ENCODE measurements around the gene ST6GALNAC6. TPM values are rescaled to one million over a fixed set of nuclear protein-coding genes. Genes with fewer than 3 reads are reported as not detected.

Gene ST6GALNAC6
- total and polyA plus RNA-seq, 7 donors = 35.6 to 125 (median 109) TPM

DNA sequence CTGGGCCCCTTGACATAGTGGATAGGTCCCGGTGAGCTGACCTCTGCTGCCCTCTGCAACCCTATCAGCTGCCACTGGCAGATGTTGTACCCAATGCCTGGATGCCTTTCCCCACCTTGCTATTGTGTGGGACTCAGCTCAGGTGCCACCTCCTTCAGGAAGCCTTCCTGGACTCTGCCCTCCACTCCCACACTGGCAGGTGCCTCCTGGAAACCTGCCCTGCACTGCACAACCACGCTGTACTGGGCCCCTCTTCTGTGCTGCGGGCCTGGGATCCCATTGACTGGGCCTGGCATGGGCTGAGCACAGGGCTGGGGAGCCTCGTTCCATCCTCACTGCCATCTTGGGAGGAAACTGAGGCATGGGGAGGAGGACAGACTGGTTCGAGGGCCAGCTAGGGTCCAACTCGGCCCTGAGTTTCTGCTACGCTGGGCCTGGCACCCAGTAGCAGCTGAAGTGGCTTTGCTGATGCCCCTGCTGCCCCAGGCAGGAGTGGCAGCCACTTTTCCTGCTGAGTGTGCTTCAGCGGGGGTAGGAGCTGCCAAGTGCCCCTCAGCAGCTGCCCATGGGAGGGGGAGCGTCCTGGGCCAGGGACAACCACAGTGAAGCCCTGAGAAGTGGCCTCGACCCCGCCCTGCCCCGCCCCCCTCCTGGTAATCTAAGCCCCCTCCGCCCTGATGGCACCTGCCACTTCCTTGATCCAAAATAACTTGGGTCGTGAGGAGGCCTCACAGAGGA is 23.2 kb downstream of the ST6GALNAC6 start:
- H3K27me3 ChIP-seq = no peaks in the 10 kb centered on the region
- no peaks in the 10 kb centered on the region for H3K9me3 ChIP-seq
- H3K4me1 ChIP-seq = peaks cover 0 to 56% (median 52%) of the 10 kb centered on the region in 4 donors
- no peak for DNase-seq
- H3K27ac ChIP-seq = peak overlapping the region; percentile 82 to 87 (median 84)
- peak overlapping the region in 3 of 4 donors; percentile 52 to 74 (median 72) for H3K4me3 ChIP-seq
- TF ChIP-seq POLR2A (IDR thresholded peaks at IDR 0.05) = no peak
- peaks cover 0 to 19% (median 8%) of the 10 kb centered on the region in 4 donors for H3K36me3 ChIP-seq
- WGBS, 2 donors = 53 to 78% methylated on average over 14 of the region's 14 CpGs
- intact Hi-C loops (cut with DNase I) = loop anchor here (5.0 kb wide), 1 partner anchor 41 kb away; the partner anchor contains the start of gene ST6GALNAC4

DNA sequence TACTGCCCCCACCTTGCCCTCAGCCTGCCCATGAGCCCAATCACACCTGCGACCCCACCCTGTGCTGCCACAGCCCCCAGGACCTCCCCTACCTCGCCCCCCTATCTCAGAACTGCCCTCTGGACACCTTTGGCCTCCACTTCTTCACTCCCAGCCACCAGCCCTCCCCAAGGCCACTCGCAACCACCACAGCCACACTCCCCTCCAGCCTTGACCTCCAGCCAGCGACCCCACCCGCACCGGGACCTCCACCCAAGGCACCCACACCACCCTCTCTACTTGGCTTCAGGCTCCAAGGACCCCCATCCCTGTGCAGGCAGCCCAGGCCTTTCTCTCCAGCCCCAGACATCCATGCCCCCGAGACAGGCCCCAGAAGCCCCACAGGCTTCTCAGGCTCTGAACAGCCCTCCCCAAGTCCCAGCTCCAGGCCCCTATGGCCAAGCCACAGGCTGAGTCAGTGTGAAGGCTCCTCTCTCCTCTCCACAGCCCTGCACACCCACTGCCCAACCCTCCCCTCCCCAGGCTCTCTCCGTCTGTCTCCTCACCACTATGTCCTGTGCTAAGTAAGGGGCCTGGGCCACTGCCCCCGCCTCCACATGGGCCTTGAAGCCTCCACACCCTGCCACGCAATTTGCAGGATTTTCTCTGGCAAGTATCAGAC is 24.0 kb downstream of the ST6GALNAC6 start:
- 87 to 90% methylated on average over 10 of the region's 10 CpGs for WGBS, 2 donors
- TF ChIP-seq, protein P1, sequence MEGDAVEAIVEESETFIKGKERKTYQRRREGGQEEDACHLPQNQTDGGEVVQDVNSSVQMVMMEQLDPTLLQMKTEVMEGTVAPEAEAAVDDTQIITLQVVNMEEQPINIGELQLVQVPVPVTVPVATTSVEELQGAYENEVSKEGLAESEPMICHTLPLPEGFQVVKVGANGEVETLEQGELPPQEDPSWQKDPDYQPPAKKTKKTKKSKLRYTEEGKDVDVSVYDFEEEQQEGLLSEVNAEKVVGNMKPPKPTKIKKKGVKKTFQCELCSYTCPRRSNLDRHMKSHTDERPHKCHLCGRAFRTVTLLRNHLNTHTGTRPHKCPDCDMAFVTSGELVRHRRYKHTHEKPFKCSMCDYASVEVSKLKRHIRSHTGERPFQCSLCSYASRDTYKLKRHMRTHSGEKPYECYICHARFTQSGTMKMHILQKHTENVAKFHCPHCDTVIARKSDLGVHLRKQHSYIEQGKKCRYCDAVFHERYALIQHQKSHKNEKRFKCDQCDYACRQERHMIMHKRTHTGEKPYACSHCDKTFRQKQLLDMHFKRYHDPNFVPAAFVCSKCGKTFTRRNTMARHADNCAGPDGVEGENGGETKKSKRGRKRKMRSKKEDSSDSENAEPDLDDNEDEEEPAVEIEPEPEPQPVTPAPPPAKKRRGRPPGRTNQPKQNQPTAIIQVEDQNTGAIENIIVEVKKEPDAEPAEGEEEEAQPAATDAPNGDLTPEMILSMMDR (IDR thresholded peaks at IDR 0.05) = no peak
- TF ChIP-seq POLR2A (IDR thresholded peaks at IDR 0.05) (no peak), EP300 (IDR thresholded peaks at IDR 0.05) (no peak), POLR2AphosphoS5 (IDR thresholded peaks at IDR 0.05) (no peak)
- intact Hi-C loops (cut with DNase I) = loop anchor here (2.0 to 5.0 kb wide), 2 partner anchors 42 to 141 kb away; partner anchors contain the start of genes ST6GALNAC4 and TOR2A
- Histone ChIP-seq H3K27ac (peak overlapping the region; percentile 82 to 87 (median 84)), H3K36me3 (peaks cover 0 to 26% (median 10%) of the 10 kb centered on the region in 4 donors), H3K4me3 (no peak overlapping the region), H3K4me1 (peaks cover 0 to 56% (median 52%) of the 10 kb centered on the region in 4 donors), H3K9me3 (no peaks in the 10 kb centered on the region), H3K27me3 (no peaks in the 10 kb centered on the region)
- DNase-seq = peak; percentile 66

DNA sequence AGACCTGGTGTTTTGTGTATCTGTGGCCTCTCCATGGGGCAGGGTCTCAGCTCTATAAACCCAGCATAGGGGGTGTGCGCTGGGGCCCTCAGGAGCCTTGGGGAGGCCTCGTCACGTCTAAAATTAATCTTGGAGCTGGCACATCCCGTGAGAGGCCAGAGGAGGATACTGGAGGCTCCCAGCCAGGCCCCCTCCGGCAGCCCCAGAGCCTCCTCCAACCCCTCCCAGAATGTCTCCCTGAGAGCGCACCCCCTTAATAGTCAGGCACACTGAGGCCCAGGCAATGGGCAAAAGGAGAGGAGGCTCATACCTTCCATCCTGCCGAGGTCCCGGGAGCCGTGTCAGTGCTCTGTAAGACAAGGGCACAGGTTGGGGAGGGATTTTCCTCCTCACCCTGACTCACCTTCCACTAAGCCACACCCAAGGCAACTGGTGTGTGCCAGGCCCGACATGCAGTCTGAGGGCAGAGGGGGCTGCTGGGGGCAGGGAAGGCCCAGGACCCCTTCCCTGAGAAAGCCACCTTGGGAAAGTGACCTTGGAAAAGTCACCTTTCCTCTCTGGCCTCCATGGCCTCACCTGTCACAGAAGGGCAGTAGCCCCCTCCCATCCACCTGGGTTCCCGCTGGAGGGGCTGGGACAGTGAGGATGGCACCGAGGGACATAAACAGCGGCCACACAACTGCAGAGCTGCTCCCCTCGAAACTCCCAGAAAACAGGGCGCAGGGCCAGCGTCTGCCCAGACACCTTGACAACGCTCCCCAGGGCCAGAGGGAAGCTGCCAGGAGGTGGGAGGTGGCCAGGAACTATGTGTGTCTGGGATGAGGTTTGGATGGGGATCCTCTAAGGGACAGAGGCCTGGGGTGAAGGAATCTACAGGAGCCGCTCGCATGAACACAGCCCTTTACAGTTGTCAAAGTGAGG is 24.8 kb downstream of the ST6GALNAC6 start:
- Histone ChIP-seq H3K4me1 (peaks cover 0 to 56% (median 53%) of the 10 kb centered on the region in 4 donors), H3K4me3 (peak overlapping the region in 2 of 4 donors; percentile 1 to 2), H3K27ac (peak overlapping the region; percentile 50 to 87 (median 82)), H3K36me3 (peaks cover 0 to 28% (median 10%) of the 10 kb centered on the region in 4 donors), H3K27me3 (no peaks in the 10 kb centered on the region), H3K9me3 (no peaks in the 10 kb centered on the region)
- peak; percentile 69 for DNase-seq
- no peak for TF ChIP-seq EP300 (IDR thresholded peaks at IDR 0.05)
- no peak for TF ChIP-seq POLR2A (IDR thresholded peaks at IDR 0.05)
- TF ChIP-seq POLR2AphosphoS5 (IDR thresholded peaks at IDR 0.05) = no peak
- TF ChIP-seq, protein P1 (IDR thresholded peaks at IDR 0.05) = no peak
- 82 to 88% methylated on average over 19 of the region's 19 CpGs for WGBS, 2 donors
- intact Hi-C loops (cut with DNase I) = loop anchor here (2.0 to 5.0 kb wide), 3 partner anchors 43 to 140 kb away; partner anchors contain the start of genes FPGS, ST6GALNAC4 and TOR2A

DNA sequence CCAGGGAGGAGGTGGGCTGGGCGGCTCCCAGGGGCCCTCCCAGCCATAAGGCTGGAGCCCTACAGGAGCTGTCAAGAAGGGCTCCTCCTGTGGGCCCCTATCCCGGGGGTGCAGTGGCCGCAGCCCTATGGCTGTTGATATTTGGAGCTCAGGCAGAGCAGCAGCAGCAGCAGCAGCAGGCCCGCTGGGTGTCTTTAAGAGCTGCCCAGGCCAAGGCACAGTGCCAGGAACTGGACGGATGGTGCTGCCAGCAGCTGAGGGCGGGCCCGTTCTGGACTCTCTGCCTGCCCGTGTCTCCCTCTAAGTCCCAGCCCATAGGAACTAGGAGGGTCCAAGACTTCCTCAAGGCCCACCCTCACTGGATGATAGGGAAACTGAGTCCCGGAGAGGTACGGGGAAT is 25.5 kb downstream of the ST6GALNAC6 start:
- DNase-seq = peak; percentile 94
- TF ChIP-seq POLR2A (IDR thresholded peaks at IDR 0.05) (no peak), POLR2AphosphoS5 (IDR thresholded peaks at IDR 0.05) (no peak), EP300 (IDR thresholded peaks at IDR 0.05) (no peak)
- TF ChIP-seq, protein P1 (IDR thresholded peaks at IDR 0.05) = no peak
- intact Hi-C loops (cut with DNase I) = loop anchor here (2.0 to 5.0 kb wide), 2 partner anchors 72 to 139 kb away; partner anchors contain the start of genes FPGS and TOR2A
- Histone ChIP-seq H3K36me3 (peaks cover 0 to 29% (median 13%) of the 10 kb centered on the region in 4 donors), H3K27ac (peak overlapping the region; percentile 50 to 87 (median 82)), H3K27me3 (no peaks in the 10 kb centered on the region), H3K9me3 (no peaks in the 10 kb centered on the region), H3K4me3 (peak overlapping the region in 2 of 4 donors; percentile 1 to 2), H3K4me1 (peaks cover 0 to 56% (median 53%) of the 10 kb centered on the region in 4 donors)
- 50 to 72% methylated on average over 10 of the region's 10 CpGs for WGBS, 2 donors

Data from sigmoid colon (tissue), 7 donors.